Measurements from ENCODE around the gene CTCF.

DNA sequence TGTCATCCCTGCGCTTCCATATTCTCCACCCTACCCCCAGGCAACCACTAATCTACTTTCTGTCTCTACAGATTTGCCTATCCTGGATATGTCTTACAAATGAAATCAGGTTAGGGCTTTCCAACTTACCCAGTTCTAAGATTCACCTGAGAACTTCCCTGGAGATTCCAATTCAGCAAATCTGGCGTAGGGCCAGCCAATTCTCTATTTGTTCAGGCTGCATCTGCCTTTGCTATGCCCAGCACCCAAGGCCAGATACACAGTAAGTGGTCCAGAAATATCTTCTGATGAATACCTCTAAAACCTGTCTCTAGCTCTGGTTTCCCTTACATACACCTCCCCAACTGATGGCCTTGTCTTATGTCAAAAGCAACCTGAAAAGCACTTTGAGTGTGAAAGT, 10.4 kb upstream of the CTCF start:
- TF ChIP-seq, protein P1, sequence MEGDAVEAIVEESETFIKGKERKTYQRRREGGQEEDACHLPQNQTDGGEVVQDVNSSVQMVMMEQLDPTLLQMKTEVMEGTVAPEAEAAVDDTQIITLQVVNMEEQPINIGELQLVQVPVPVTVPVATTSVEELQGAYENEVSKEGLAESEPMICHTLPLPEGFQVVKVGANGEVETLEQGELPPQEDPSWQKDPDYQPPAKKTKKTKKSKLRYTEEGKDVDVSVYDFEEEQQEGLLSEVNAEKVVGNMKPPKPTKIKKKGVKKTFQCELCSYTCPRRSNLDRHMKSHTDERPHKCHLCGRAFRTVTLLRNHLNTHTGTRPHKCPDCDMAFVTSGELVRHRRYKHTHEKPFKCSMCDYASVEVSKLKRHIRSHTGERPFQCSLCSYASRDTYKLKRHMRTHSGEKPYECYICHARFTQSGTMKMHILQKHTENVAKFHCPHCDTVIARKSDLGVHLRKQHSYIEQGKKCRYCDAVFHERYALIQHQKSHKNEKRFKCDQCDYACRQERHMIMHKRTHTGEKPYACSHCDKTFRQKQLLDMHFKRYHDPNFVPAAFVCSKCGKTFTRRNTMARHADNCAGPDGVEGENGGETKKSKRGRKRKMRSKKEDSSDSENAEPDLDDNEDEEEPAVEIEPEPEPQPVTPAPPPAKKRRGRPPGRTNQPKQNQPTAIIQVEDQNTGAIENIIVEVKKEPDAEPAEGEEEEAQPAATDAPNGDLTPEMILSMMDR (IDR thresholded peaks at IDR 0.05), result no peak
- no peak for TF ChIP-seq POLR2A (IDR thresholded peaks at IDR 0.05)
